H9 (cell line): Measurements from ENCODE around the gene OSBP2. TPM values are rescaled to one million over a fixed set of nuclear protein-coding genes. Genes with fewer than 3 reads are reported as not detected.

Experiments
- DNase-seq: peaks from one replicate; pipeline ENCODE4 v3.0.0-alpha.2; 2017
- H2AFZ ChIP-seq: one replicate; pipeline ENCODE4 v1.6.1; 2013; ENCODE audit warnings: mild to moderate bottlenecking, low read length, control low read depth, moderate library complexity
- H2AK5ac ChIP-seq: 2 replicates; pipeline ENCODE4 v1.6.1; 2013; ENCODE audit warnings: low read length, control low read depth, mixed read lengths; ENCODE audit not compliant: insufficient read length
- H2BK120ac ChIP-seq: one replicate; pipeline ENCODE4 v1.6.1; 2013; ENCODE audit warnings: low read depth, mild to moderate bottlenecking, low read length, control low read depth, inconsistent platforms; ENCODE audit not compliant: poor library complexity, severe bottlenecking
- H2BK12ac ChIP-seq: 2 replicates; pipeline ENCODE4 v1.6.1; 2013; ENCODE audit warnings: low read length, control low read depth, mixed read lengths, low read depth; ENCODE audit not compliant: insufficient read length
- H2BK15ac ChIP-seq: 2 replicates; pipeline ENCODE4 v1.6.1; 2013; ENCODE audit warnings: low read depth, low read length, control low read depth
- H2BK20ac ChIP-seq: one replicate; pipeline ENCODE4 v1.6.1; 2013; ENCODE audit warnings: low read depth, mild to moderate bottlenecking, low read length, control low read depth, inconsistent platforms; ENCODE audit not compliant: poor library complexity, severe bottlenecking
- H2BK5ac ChIP-seq: 2 replicates; pipeline ENCODE4 v1.6.1; 2013; ENCODE audit warnings: low read length, control low read depth, mixed read lengths; ENCODE audit not compliant: insufficient read length
- H3K14ac ChIP-seq: 2 replicates; pipeline ENCODE4 v1.6.1; 2013; ENCODE audit warnings: low read length, control low read depth; ENCODE audit not compliant: insufficient read depth
- H3K18ac ChIP-seq: 2 replicates; pipeline ENCODE4 v1.6.1; 2013; ENCODE audit warnings: low read depth, mild to moderate bottlenecking, mixed read lengths, low read length, control low read depth; ENCODE audit not compliant: insufficient read length
- H3K23ac ChIP-seq: 2 replicates; pipeline ENCODE4 v1.6.1; 2013; ENCODE audit warnings: low read length, control low read depth, mixed read lengths, low read depth; ENCODE audit not compliant: insufficient read length
- H3K23me2 ChIP-seq: 2 replicates; pipeline ENCODE4 v1.6.1; 2013; ENCODE audit warnings: low read depth, mild to moderate bottlenecking, mixed read lengths, low read length, control low read depth; ENCODE audit not compliant: insufficient read length, poor library complexity, severe bottlenecking
- H3K27ac ChIP-seq: 2 replicates; pipeline ENCODE4 v1.5.1; 2013; ENCODE audit warnings: low read length, control low read depth, mixed read lengths, low read depth; ENCODE audit not compliant: insufficient read length
- H3K27me3 ChIP-seq: 2 replicates; pipeline ENCODE4 v1.6.1; 2013; ENCODE audit warnings: low read length, control low read depth, inconsistent platforms; ENCODE audit not compliant: insufficient read depth
- H3K4ac ChIP-seq: 2 replicates; pipeline ENCODE4 v1.6.1; 2013; ENCODE audit warnings: low read depth, mild to moderate bottlenecking, control low read depth, inconsistent platforms, low read length, moderate library complexity
- H3K4me1 ChIP-seq: 2 replicates; pipeline ENCODE4 v1.6.1; 2013; ENCODE audit warnings: low read length, control low read depth, inconsistent platforms; ENCODE audit not compliant: insufficient read depth
- H3K4me2 ChIP-seq: 2 replicates; pipeline ENCODE4 v1.6.1; 2013; ENCODE audit warnings: low read length, control low read depth, mixed read lengths; ENCODE audit not compliant: insufficient read length, insufficient read depth
- H3K56ac ChIP-seq: 2 replicates; pipeline ENCODE4 v1.6.1; 2013; ENCODE audit warnings: low read depth, mild to moderate bottlenecking, mixed read lengths, low read length, control low read depth; ENCODE audit not compliant: insufficient read length
- H3K79me1 ChIP-seq: 2 replicates; pipeline ENCODE4 v1.6.1; 2013; ENCODE audit warnings: low read depth, mild to moderate bottlenecking, moderate library complexity, low read length, control low read depth, inconsistent platforms; ENCODE audit not compliant: insufficient read depth, poor library complexity, severe bottlenecking
- H3K79me2 ChIP-seq: 2 replicates; pipeline ENCODE4 v1.6.1; 2013; ENCODE audit warnings: low read length, control low read depth, inconsistent platforms; ENCODE audit not compliant: insufficient read depth
- H3K9ac ChIP-seq: 2 replicates; pipeline ENCODE4 v1.6.1; 2013; ENCODE audit warnings: low read length, control low read depth, mixed read lengths; ENCODE audit not compliant: insufficient read length; ENCODE audit errors: extremely low read depth
- H3K9me3 ChIP-seq: one replicate; pipeline ENCODE4 v1.6.1; 2013; ENCODE audit warnings: low read depth, low read length, inconsistent platforms; ENCODE audit not compliant: control insufficient read depth
- H3T11ph ChIP-seq: one replicate; pipeline ENCODE4 v1.6.1; 2013; ENCODE audit warnings: mild to moderate bottlenecking, low read length, control low read depth, inconsistent platforms
- H4K20me1 ChIP-seq: one replicate; pipeline ENCODE4 v1.6.1; 2013; ENCODE audit not compliant: control insufficient read depth, insufficient read length, insufficient read depth
- H4K5ac ChIP-seq: 2 replicates; pipeline ENCODE4 v1.6.1; 2013; ENCODE audit warnings: low read depth, mild to moderate bottlenecking, mixed read lengths, low read length, control low read depth; ENCODE audit not compliant: insufficient read length
- H4K8ac ChIP-seq: replicated peaks from 2 replicates; pipeline ENCODE4 v1.6.1; 2013; ENCODE audit warnings: low read length, control low read depth, mixed read lengths, low read depth; ENCODE audit not compliant: insufficient read length
- H4K91ac ChIP-seq: 2 replicates; pipeline ENCODE4 v1.6.1; 2013; ENCODE audit warnings: low read depth, mild to moderate bottlenecking, moderate library complexity, mixed read lengths, low read length, control low read depth; ENCODE audit not compliant: insufficient read length
- H3K27ac Mint-ChIP-seq, 3 experiments: 2 replicates in 2 of 3; 3 replicates in 1 of 3; pipeline ENCODE4 v1.8.0; 2020 to 2021; ENCODE audit warnings: mixed read lengths in 3 of 3, mild to moderate bottlenecking in 1 of 3, moderate library complexity in 1 of 3
- H3K27me3 Mint-ChIP-seq: 2 replicates; pipeline ENCODE4 v1.8.0; 2021; ENCODE audit warnings: low read depth, mild to moderate bottlenecking, moderate library complexity, mixed read lengths
- H3K36me3 Mint-ChIP-seq, 3 experiments: 2 replicates in 2 of 3; 3 replicates in 1 of 3; pipeline ENCODE4 v1.8.0; 2020 to 2021; ENCODE audit warnings: low read depth in 3 of 3, mixed read lengths in 3 of 3; ENCODE audit not compliant: insufficient read depth in 1 of 3
- H3K4me1 Mint-ChIP-seq, 2 experiments: 2 replicates each; pipeline ENCODE4 v1.8.0; 2020; ENCODE audit warnings: mixed read lengths in 2 of 2
- H3K4me3 Mint-ChIP-seq, 2 experiments: 2 replicates in 1 of 2; 3 replicates in 1 of 2; pipeline ENCODE4 v1.8.0; 2020 to 2021; ENCODE audit warnings: mild to moderate bottlenecking in 2 of 2, mixed read lengths in 2 of 2, moderate library complexity in 1 of 2
- H3K9me3 Mint-ChIP-seq, 2 experiments: 2 replicates in 1 of 2; 3 replicates in 1 of 2; pipeline ENCODE4 v1.8.0; 2020; ENCODE audit warnings: mild to moderate bottlenecking in 2 of 2, mixed read lengths in 2 of 2, moderate library complexity in 1 of 2
- WGBS: extraction: QIAGEN DNeasy Blood & Tissue Kit; methylation state at CpG from one replicate; pipeline ENCODE4 v1.1.7; 2013; ENCODE audit warnings: missing lambda C conversion rate, low lambda C conversion rate, mixed read lengths; ENCODE audit not compliant: insufficient read length; ENCODE audit errors: extremely low coverage; 5-methylcytosine and 5-hydroxymethylcytosine counted together
- total RNA-seq: library from RNA; stranded (reverse); gene quantifications from 2 replicates; pipeline ENCODE4 v1.2.1, GENCODE V29; 2021
- TF ChIP-seq, protein P1 (sequence below): fragments of 200-600 bp; sonication (generic); conservative IDR thresholded peaks from 3 replicates; pipeline ENCODE4 v1.8.0; 2021; ENCODE audit warnings: antibody characterized with exemption, mild to moderate bottlenecking

Gene OSBP2
- total RNA-seq, 1 experiment from 2014 or later, result 3.4 TPM

DNA sequence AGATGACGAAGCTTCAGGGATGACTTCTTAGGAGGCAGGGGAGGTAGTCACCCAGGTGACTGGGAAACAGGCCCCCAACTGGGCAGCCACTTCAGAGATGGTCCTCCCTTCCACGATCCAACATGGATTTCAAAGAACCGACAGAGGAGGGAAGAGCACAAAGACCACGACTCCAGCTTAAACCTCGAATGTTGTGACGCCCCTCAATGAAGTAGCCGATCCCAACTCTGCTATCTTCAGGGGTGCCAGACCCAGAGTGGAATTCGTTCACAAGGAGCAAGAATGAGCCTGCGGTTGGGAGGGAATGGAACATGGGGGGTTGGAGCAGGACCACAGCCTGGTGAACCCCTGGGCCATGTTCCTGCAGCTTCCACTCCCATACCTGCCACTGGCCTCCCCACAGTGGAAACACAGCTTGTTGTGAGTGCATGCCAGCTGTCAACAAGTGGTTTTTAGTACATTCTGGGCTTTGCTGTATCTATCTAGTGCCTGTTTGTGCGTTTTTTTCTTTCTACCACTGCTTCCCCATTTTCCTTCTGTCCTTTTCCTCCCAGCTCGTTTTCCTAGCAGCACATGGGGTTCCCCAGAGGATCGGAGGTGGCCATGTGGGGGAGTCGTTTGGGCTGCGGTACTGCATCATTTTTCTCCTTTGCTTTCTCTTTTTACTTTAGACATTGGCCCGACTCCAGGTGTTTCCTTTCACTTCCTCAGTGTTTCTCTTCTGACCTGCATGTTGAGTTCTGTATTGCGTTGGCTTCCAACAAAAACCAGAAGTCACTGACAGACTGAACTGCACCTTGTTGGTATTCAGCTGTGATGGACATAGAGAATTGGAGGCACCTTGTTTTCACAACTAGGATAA, 208.1 kb downstream of the OSBP2 start:
- Histone ChIP-seq H3T11ph (no peak overlapping the region), H3K9ac (no peak overlapping the region), H2BK5ac (no peak overlapping the region), H3K18ac (no peak overlapping the region), H3K14ac (no peak overlapping the region), H2BK12ac (no peak overlapping the region), H3K79me2 (no peaks in the 10 kb centered on the region), H2AK5ac (no peak overlapping the region), H3K4me2 (no peak overlapping the region), H4K8ac (no peak overlapping the region), H3K4ac (no peak overlapping the region), H3K23me2 (no peaks in the 10 kb centered on the region), H2BK120ac (no peak overlapping the region), H3K9me3 (no peaks in the 10 kb centered on the region), H3K79me1 (no peaks in the 10 kb centered on the region), H2BK20ac (no peak overlapping the region), H2BK15ac (no peak overlapping the region), H3K56ac (no peak overlapping the region), H3K4me1 (no peaks in the 10 kb centered on the region), H2AFZ (no peak overlapping the region), H3K27me3 (no peaks in the 10 kb centered on the region), H4K20me1 (no peaks in the 10 kb centered on the region), H3K23ac (no peak overlapping the region), H4K5ac (no peak overlapping the region), H4K91ac (no peak overlapping the region), H3K27ac (no peak overlapping the region)
- Mint-ChIP-seq H3K27ac (no peak overlapping the region), H3K4me1 (no peaks in the 10 kb centered on the region), H3K4me3 (no peak overlapping the region), H3K9me3 (no peaks in the 10 kb centered on the region), H3K27me3 (0 out of 2 replicates have a peak, but pooled peaks cover 1% of the 10 kb centered on the region), H3K36me3 (peaks cover 12 to 49% (median 42%) of the 10 kb centered on the region in 3 experiments; a peak in 6 of 7 replicates)
- no peak for DNase-seq
- TF ChIP-seq, protein P1, sequence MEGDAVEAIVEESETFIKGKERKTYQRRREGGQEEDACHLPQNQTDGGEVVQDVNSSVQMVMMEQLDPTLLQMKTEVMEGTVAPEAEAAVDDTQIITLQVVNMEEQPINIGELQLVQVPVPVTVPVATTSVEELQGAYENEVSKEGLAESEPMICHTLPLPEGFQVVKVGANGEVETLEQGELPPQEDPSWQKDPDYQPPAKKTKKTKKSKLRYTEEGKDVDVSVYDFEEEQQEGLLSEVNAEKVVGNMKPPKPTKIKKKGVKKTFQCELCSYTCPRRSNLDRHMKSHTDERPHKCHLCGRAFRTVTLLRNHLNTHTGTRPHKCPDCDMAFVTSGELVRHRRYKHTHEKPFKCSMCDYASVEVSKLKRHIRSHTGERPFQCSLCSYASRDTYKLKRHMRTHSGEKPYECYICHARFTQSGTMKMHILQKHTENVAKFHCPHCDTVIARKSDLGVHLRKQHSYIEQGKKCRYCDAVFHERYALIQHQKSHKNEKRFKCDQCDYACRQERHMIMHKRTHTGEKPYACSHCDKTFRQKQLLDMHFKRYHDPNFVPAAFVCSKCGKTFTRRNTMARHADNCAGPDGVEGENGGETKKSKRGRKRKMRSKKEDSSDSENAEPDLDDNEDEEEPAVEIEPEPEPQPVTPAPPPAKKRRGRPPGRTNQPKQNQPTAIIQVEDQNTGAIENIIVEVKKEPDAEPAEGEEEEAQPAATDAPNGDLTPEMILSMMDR, result no peak
- WGBS, result no CpG with 5 or more reads among the region's 16 CpGs
